GM19025 (cell line): ENCODE measurements around the gene TBC1D8B.
"Not testable (repeated sequence)": the region's sequence is repeated elsewhere in the genome, so short reads cannot be mapped to it uniquely, and the experiment has no call there.

ENCODE experiments used
- ATAC-seq: cut with Tn5 transposase; IDR thresholded peaks from one replicate; pipeline ENCODE4 v1.9.1; 2021; ENCODE audit warnings: mild to moderate bottlenecking, low read depth, moderate library complexity; ENCODE audit not compliant: unreplicated experiment

The TBC1D8B gene

GRCh38 chrX:106802388-106803275, at the start of gene TBC1D8B:
Gene TBC1D8B, plus strand, starts transcription at chrX:106802673. Its CDS starts 181 bp downstream, at chrX:106802854.
- peak; percentile 92 for ATAC-seq

- ATAC-seq: not testable (repeated sequence)
Observed at GRCh38 chrX:106769288-106769687, 33.2 kb upstream of the TBC1D8B start.

- ATAC-seq: peak; percentile 58
Observed at GRCh38 chrX:106774981-106775380, 27.5 kb upstream of the TBC1D8B start.

GRCh38 chrX:106780264-106780663, 22.2 kb upstream of the TBC1D8B start:
- no peak for ATAC-seq

- no peak for ATAC-seq
Observed at GRCh38 chrX:106780664-106781377, 21.7 kb upstream of the TBC1D8B start.

- no peak for ATAC-seq
Observed at GRCh38 chrX:106783716-106784115, 18.8 kb upstream of the TBC1D8B start.

GRCh38 chrX:106791495-106791894, 11.0 kb upstream of the TBC1D8B start:
- no peak for ATAC-seq

- ATAC-seq: peak; percentile 7
Observed at GRCh38 chrX:106802063-106802387, 448 bp upstream of the TBC1D8B start.

- ATAC-seq: no peak
Observed at GRCh38 chrX:106811131-106811910, 8.8 kb downstream of the TBC1D8B start.

GRCh38 chrX:106812930-106813329, 10.5 kb downstream of the TBC1D8B start:
- ATAC-seq: not testable (repeated sequence)

GRCh38 chrX:106814093-106814492, 11.6 kb downstream of the TBC1D8B start:
- not testable (repeated sequence) for ATAC-seq

GRCh38 chrX:106862972-106863688, 60.7 kb downstream of the TBC1D8B start:
- ATAC-seq: no peak

GRCh38 chrX:106863697-106864096, 61.2 kb downstream of the TBC1D8B start:
- no peak for ATAC-seq

- ATAC-seq: not testable (repeated sequence)
Observed at GRCh38 chrX:106872796-106873195, 70.3 kb downstream of the TBC1D8B start.

GRCh38 chrX:106874075-106874474, 71.6 kb downstream of the TBC1D8B start:
- no peak for ATAC-seq

GRCh38 chrX:106875151-106875550, 72.7 kb downstream of the TBC1D8B start:
- ATAC-seq: no peak

- no peak for ATAC-seq
Observed at GRCh38 chrX:106889468-106889867, 87.0 kb downstream of the TBC1D8B start.

- ATAC-seq: no peak
Observed at GRCh38 chrX:106891762-106892460, 89.4 kb downstream of the TBC1D8B start.

GRCh38 chrX:106894392-106894909, 92.0 kb downstream of the TBC1D8B start:
- no peak for ATAC-seq
